B cell (primary cell): ENCODE measurements around the gene GALR2.

Experiments
- EZH2 ChIP-seq: IDR thresholded peaks from 2 replicates; pipeline ENCODE4 v1.6.1; 2012; ENCODE audit warnings: borderline replicate concordance, low read depth, mild to moderate bottlenecking, moderate library complexity, low read length; ENCODE audit not compliant: insufficient read depth, poor library complexity, severe bottlenecking
- TF ChIP-seq, protein P1 (sequence below): fragments of 200-600 bp; IDR thresholded peaks from one replicate; pipeline ENCODE4 v1.8.0; 2022; ENCODE audit warnings: antibody characterized with exemption, mild to moderate bottlenecking

DNA sequence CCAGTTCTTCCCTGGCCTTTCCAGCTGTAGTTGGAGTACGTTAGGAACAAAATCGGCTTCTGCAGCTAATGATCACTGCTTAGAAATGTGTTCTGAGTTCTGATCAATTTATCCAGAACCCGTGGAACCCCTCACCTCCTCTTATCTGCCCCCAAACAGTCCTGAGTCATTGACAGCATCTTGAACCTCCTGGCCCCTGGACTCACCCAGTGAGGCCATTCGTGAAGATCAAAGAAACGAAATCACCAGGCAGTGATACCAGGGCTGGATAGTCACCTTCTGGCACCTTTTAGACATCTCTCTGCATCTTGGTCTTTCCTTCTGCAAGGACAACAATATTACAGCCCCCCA lies 46.1 kb downstream of the GALR2 start:
- TF ChIP-seq, protein P1, sequence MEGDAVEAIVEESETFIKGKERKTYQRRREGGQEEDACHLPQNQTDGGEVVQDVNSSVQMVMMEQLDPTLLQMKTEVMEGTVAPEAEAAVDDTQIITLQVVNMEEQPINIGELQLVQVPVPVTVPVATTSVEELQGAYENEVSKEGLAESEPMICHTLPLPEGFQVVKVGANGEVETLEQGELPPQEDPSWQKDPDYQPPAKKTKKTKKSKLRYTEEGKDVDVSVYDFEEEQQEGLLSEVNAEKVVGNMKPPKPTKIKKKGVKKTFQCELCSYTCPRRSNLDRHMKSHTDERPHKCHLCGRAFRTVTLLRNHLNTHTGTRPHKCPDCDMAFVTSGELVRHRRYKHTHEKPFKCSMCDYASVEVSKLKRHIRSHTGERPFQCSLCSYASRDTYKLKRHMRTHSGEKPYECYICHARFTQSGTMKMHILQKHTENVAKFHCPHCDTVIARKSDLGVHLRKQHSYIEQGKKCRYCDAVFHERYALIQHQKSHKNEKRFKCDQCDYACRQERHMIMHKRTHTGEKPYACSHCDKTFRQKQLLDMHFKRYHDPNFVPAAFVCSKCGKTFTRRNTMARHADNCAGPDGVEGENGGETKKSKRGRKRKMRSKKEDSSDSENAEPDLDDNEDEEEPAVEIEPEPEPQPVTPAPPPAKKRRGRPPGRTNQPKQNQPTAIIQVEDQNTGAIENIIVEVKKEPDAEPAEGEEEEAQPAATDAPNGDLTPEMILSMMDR = no peak
- no peak for TF ChIP-seq EZH2
